Measurements from ENCODE around the gene GPC6.

Gene GPC6

GRCh38 chr13:93217721-93218261, 8.8 kb upstream of the GPC6 start:
- no peak for TF ChIP-seq CTCF (IDR thresholded peaks at IDR 0.05; ENCODE audit: low read depth, low read length)
- TF ChIP-seq POLR2A (IDR thresholded peaks at IDR 0.05; ENCODE audit: extremely low read depth, insufficient read length) = no peak
- TF ChIP-seq MAX (IDR thresholded peaks at IDR 0.05; ENCODE audit: low read depth, low read length) = no peak
- no peak for TF ChIP-seq MYC (IDR thresholded peaks at IDR 0.05; ENCODE audit: low read depth, low read length)
- H3K4me3 ChIP-seq (ENCODE audit: low read depth, low read length) = no peak overlapping the region
- DNase-seq (ENCODE audit: low read depth) = no peak

- no peak for TF ChIP-seq MYC (IDR thresholded peaks at IDR 0.05; ENCODE audit: low read depth, low read length)
- no peak for TF ChIP-seq MAX (IDR thresholded peaks at IDR 0.05; ENCODE audit: low read depth, low read length)
- TF ChIP-seq CTCF (IDR thresholded peaks at IDR 0.05; ENCODE audit: low read depth, low read length) = no peak
- no peak for TF ChIP-seq POLR2A (IDR thresholded peaks at IDR 0.05; ENCODE audit: extremely low read depth, insufficient read length)
- H3K4me3 ChIP-seq (ENCODE audit: low read depth, low read length) = no peak overlapping the region
- DNase-seq (ENCODE audit: low read depth) = no peak
Observed at GRCh38 chr13:93218583-93218982, 8.0 kb upstream of the GPC6 start.

GRCh38 chr13:93220073-93220472, 6.5 kb upstream of the GPC6 start:
- H3K4me3 ChIP-seq (ENCODE audit: low read depth, low read length) = no peak overlapping the region
- TF ChIP-seq MYC (IDR thresholded peaks at IDR 0.05; ENCODE audit: low read depth, low read length) (no peak), MAX (IDR thresholded peaks at IDR 0.05; ENCODE audit: low read depth, low read length) (no peak), CTCF (IDR thresholded peaks at IDR 0.05; ENCODE audit: low read depth, low read length) (no peak), POLR2A (IDR thresholded peaks at IDR 0.05; ENCODE audit: extremely low read depth, insufficient read length) (no peak)
- no peak for DNase-seq (ENCODE audit: low read depth)

- H3K4me3 ChIP-seq (ENCODE audit: low read depth, low read length) = no peak overlapping the region
- TF ChIP-seq MAX (IDR thresholded peaks at IDR 0.05; ENCODE audit: low read depth, low read length) = no peak
- TF ChIP-seq CTCF (IDR thresholded peaks at IDR 0.05; ENCODE audit: low read depth, low read length) = no peak
- no peak for TF ChIP-seq POLR2A (IDR thresholded peaks at IDR 0.05; ENCODE audit: extremely low read depth, insufficient read length)
- no peak for TF ChIP-seq MYC (IDR thresholded peaks at IDR 0.05; ENCODE audit: low read depth, low read length)
- DNase-seq (ENCODE audit: low read depth) = no peak
Observed at GRCh38 chr13:93222976-93223375, 3.6 kb upstream of the GPC6 start.

- no peak for TF ChIP-seq POLR2A (IDR thresholded peaks at IDR 0.05; ENCODE audit: extremely low read depth, insufficient read length)
- no peak overlapping the region for H3K4me3 ChIP-seq (ENCODE audit: low read depth, low read length)
- DNase-seq (ENCODE audit: low read depth) = no peak
Observed at GRCh38 chr13:93224535-93224934, 2.1 kb upstream of the GPC6 start.

GRCh38 chr13:93225610-93226009, 997 bp upstream of the GPC6 start:
- H3K4me3 ChIP-seq (ENCODE audit: low read depth, low read length) = no peak overlapping the region
- TF ChIP-seq MAX (IDR thresholded peaks at IDR 0.05; ENCODE audit: low read depth, low read length) (no peak), POLR2A (IDR thresholded peaks at IDR 0.05; ENCODE audit: extremely low read depth, insufficient read length) (no peak), CTCF (IDR thresholded peaks at IDR 0.05; ENCODE audit: low read depth, low read length) (no peak), MYC (IDR thresholded peaks at IDR 0.05; ENCODE audit: low read depth, low read length) (no peak)
- DNase-seq (ENCODE audit: low read depth) = no peak

Data from NB4 (cell line).